ENCODE data around the gene GALNT17. TPM values are rescaled to one million over a fixed set of nuclear protein-coding genes. Genes with fewer than 3 reads are reported as not detected.

GALNT17 gene
- total and polyA plus RNA-seq, 4 donors: 1.3 to 22.4 (median 4.0) TPM

GRCh38 chr7:71334541-71334940 is 202.6 kb downstream of the GALNT17 start:
- Histone ChIP-seq H3K27me3 (ENCODE audit: control insufficient read depth in 1 of 2, insufficient read depth in 2 of 2, low read length in 1 of 2) (no peaks in the 10 kb centered on the region), H3K4me3 (ENCODE audit: low read length in 2 of 2) (no peak overlapping the region), H3K36me3 (ENCODE audit: control insufficient read depth in 1 of 2, insufficient read depth in 2 of 2, low read length in 1 of 2) (no peaks in the 10 kb centered on the region), H3K4me1 (ENCODE audit: control insufficient read depth in 1 of 2, insufficient read depth in 2 of 2, low read length in 2 of 2) (no peaks in the 10 kb centered on the region), H3K27ac (ENCODE audit: low read depth in 1 of 2, low read length in 2 of 2) (no peak overlapping the region), H3K9me3 (ENCODE audit: control insufficient read depth, low read length) (no peaks in the 10 kb centered on the region)
- intact Hi-C loops (cut with DNase I): no loop called here
- DNase-seq (no peak), ATAC-seq (ENCODE audit: low FRiP score) (no peak)
- WGBS, 2 donors: 0 to 1% methylated on average over 1 of the region's 1 CpG

GRCh38 chr7:71338866-71339265 is 206.9 kb downstream of the GALNT17 start:
- no peaks in the 10 kb centered on the region for H3K9me3 ChIP-seq (ENCODE audit: control insufficient read depth, low read length)
- no peak overlapping the region for H3K27ac ChIP-seq (ENCODE audit: low read depth in 1 of 2, low read length in 2 of 2)
- no peak overlapping the region for H3K4me3 ChIP-seq (ENCODE audit: low read length in 2 of 2)
- ATAC-seq (ENCODE audit: low FRiP score) (no peak), DNase-seq (no peak)
- H3K36me3 ChIP-seq (ENCODE audit: control insufficient read depth in 1 of 2, insufficient read depth in 2 of 2, low read length in 1 of 2): no peaks in the 10 kb centered on the region
- no peaks in the 10 kb centered on the region for H3K27me3 ChIP-seq (ENCODE audit: control insufficient read depth in 1 of 2, insufficient read depth in 2 of 2, low read length in 1 of 2)
- 83 to 87% methylated on average over 2 of the region's 2 CpGs for WGBS, 2 donors
- intact Hi-C loops (cut with DNase I): no loop called here
- no peaks in the 10 kb centered on the region for H3K4me1 ChIP-seq (ENCODE audit: control insufficient read depth in 1 of 2, insufficient read depth in 2 of 2, low read length in 2 of 2)

- Histone ChIP-seq H3K27ac (ENCODE audit: low read depth in 1 of 2, low read length in 2 of 2) (no peak overlapping the region), H3K36me3 (ENCODE audit: control insufficient read depth in 1 of 2, insufficient read depth in 2 of 2, low read length in 1 of 2) (no peaks in the 10 kb centered on the region), H3K9me3 (ENCODE audit: control insufficient read depth, low read length) (no peaks in the 10 kb centered on the region), H3K4me3 (ENCODE audit: low read length in 2 of 2) (no peak overlapping the region), H3K27me3 (ENCODE audit: control insufficient read depth in 1 of 2, insufficient read depth in 2 of 2, low read length in 1 of 2) (no peaks in the 10 kb centered on the region), H3K4me1 (ENCODE audit: control insufficient read depth in 1 of 2, insufficient read depth in 2 of 2, low read length in 2 of 2) (no peaks in the 10 kb centered on the region)
- no peak for DNase-seq
- intact Hi-C loops (cut with DNase I): no loop called here
- WGBS, 2 donors: 72 to 88% methylated on average over 1 of the region's 1 CpG
- no peak for ATAC-seq (ENCODE audit: low FRiP score)
These were observed 208.0 kb downstream of the GALNT17 start for GRCh38 chr7:71339924-71340323.

- ATAC-seq (ENCODE audit: low FRiP score) (no peak), DNase-seq (no peak)
- Histone ChIP-seq H3K4me3 (ENCODE audit: low read length in 2 of 2) (no peak overlapping the region), H3K4me1 (ENCODE audit: control insufficient read depth in 1 of 2, insufficient read depth in 2 of 2, low read length in 2 of 2) (no peaks in the 10 kb centered on the region), H3K27ac (ENCODE audit: low read depth in 1 of 2, low read length in 2 of 2) (no peak overlapping the region), H3K36me3 (ENCODE audit: control insufficient read depth in 1 of 2, insufficient read depth in 2 of 2, low read length in 1 of 2) (no peaks in the 10 kb centered on the region), H3K9me3 (ENCODE audit: control insufficient read depth, low read length) (no peaks in the 10 kb centered on the region), H3K27me3 (ENCODE audit: control insufficient read depth in 1 of 2, insufficient read depth in 2 of 2, low read length in 1 of 2) (no peaks in the 10 kb centered on the region)
- intact Hi-C loops (cut with DNase I): no loop called here
These were observed 210.3 kb downstream of the GALNT17 start for GRCh38 chr7:71342202-71342601.

GRCh38 chr7:71343039-71343438 is 211.1 kb downstream of the GALNT17 start:
- H3K9me3 ChIP-seq (ENCODE audit: control insufficient read depth, low read length): no peaks in the 10 kb centered on the region
- no peak overlapping the region for H3K27ac ChIP-seq (ENCODE audit: low read depth in 1 of 2, low read length in 2 of 2)
- DNase-seq (no peak), ATAC-seq (ENCODE audit: low FRiP score) (no peak)
- no peaks in the 10 kb centered on the region for H3K27me3 ChIP-seq (ENCODE audit: control insufficient read depth in 1 of 2, insufficient read depth in 2 of 2, low read length in 1 of 2)
- intact Hi-C loops (cut with DNase I): no loop called here
- H3K4me1 ChIP-seq (ENCODE audit: control insufficient read depth in 1 of 2, insufficient read depth in 2 of 2, low read length in 2 of 2): no peaks in the 10 kb centered on the region
- H3K4me3 ChIP-seq (ENCODE audit: low read length in 2 of 2): no peak overlapping the region
- H3K36me3 ChIP-seq (ENCODE audit: control insufficient read depth in 1 of 2, insufficient read depth in 2 of 2, low read length in 1 of 2): no peaks in the 10 kb centered on the region

- Histone ChIP-seq H3K4me1 (ENCODE audit: control insufficient read depth in 1 of 2, insufficient read depth in 2 of 2, low read length in 2 of 2) (no peaks in the 10 kb centered on the region), H3K4me3 (ENCODE audit: low read length in 2 of 2) (no peak overlapping the region), H3K9me3 (ENCODE audit: control insufficient read depth, low read length) (no peaks in the 10 kb centered on the region), H3K36me3 (ENCODE audit: control insufficient read depth in 1 of 2, insufficient read depth in 2 of 2, low read length in 1 of 2) (no peaks in the 10 kb centered on the region), H3K27ac (ENCODE audit: low read depth in 1 of 2, low read length in 2 of 2) (no peak overlapping the region), H3K27me3 (ENCODE audit: control insufficient read depth in 1 of 2, insufficient read depth in 2 of 2, low read length in 1 of 2) (no peaks in the 10 kb centered on the region)
- 21 to 28% methylated on average over 1 of the region's 1 CpG for WGBS, 2 donors
- no peak for ATAC-seq (ENCODE audit: low FRiP score)
- no peak for DNase-seq
- intact Hi-C loops (cut with DNase I): no loop called here
These were observed 211.9 kb downstream of the GALNT17 start for GRCh38 chr7:71343892-71344291.

- Histone ChIP-seq H3K4me3 (ENCODE audit: low read length in 2 of 2) (no peak overlapping the region), H3K9me3 (ENCODE audit: control insufficient read depth, low read length) (no peaks in the 10 kb centered on the region), H3K27me3 (ENCODE audit: control insufficient read depth in 1 of 2, insufficient read depth in 2 of 2, low read length in 1 of 2) (no peaks in the 10 kb centered on the region), H3K27ac (ENCODE audit: low read depth in 1 of 2, low read length in 2 of 2) (no peak overlapping the region), H3K4me1 (ENCODE audit: control insufficient read depth in 1 of 2, insufficient read depth in 2 of 2, low read length in 2 of 2) (no peaks in the 10 kb centered on the region), H3K36me3 (ENCODE audit: control insufficient read depth in 1 of 2, insufficient read depth in 2 of 2, low read length in 1 of 2) (no peaks in the 10 kb centered on the region)
- WGBS, 2 donors: 73% methylated on average over 9 of the region's 9 CpGs
- ATAC-seq (ENCODE audit: low FRiP score): no peak
- DNase-seq: no peak
- intact Hi-C loops (cut with DNase I): no loop called here
These were observed 213.4 kb downstream of the GALNT17 start for GRCh38 chr7:71345117-71345884.

- Histone ChIP-seq H3K4me1 (ENCODE audit: control insufficient read depth in 1 of 2, insufficient read depth in 2 of 2, low read length in 2 of 2) (no peaks in the 10 kb centered on the region), H3K27ac (ENCODE audit: low read depth in 1 of 2, low read length in 2 of 2) (no peak overlapping the region), H3K36me3 (ENCODE audit: control insufficient read depth in 1 of 2, insufficient read depth in 2 of 2, low read length in 1 of 2) (no peaks in the 10 kb centered on the region), H3K9me3 (ENCODE audit: control insufficient read depth, low read length) (no peaks in the 10 kb centered on the region), H3K27me3 (ENCODE audit: control insufficient read depth in 1 of 2, insufficient read depth in 2 of 2, low read length in 1 of 2) (no peaks in the 10 kb centered on the region), H3K4me3 (ENCODE audit: low read length in 2 of 2) (no peak overlapping the region)
- no peak for DNase-seq
- 63% methylated on average over 16 of the region's 16 CpGs for WGBS, 2 donors
- intact Hi-C loops (cut with DNase I): no loop called here
- ATAC-seq (ENCODE audit: low FRiP score): peak; percentile 13
These were observed 217.1 kb downstream of the GALNT17 start for GRCh38 chr7:71348821-71349681.
